Adipose tissue (tissue), 3 donors: ENCODE measurements around the gene CNTNAP2. TPM values are rescaled to one million over a fixed set of nuclear protein-coding genes. Genes with fewer than 3 reads are reported as not detected.

Experiments
- H3K27ac ChIP-seq: one replicate; pipeline ENCODE4 v1.5.1; 2013; ENCODE audit warnings: low read depth, low read length
- WGBS, 3 donors: extraction: QIAGEN DNeasy Blood & Tissue Kit; methylation state at CpG; one replicate each; pipeline ENCODE4 v1.1.7; 2013; 5-methylcytosine and 5-hydroxymethylcytosine counted together
- polyA plus RNA-seq, 3 donors: library from polyadenylated mRNA; stranded (reverse); fragments of 200-250 nt; gene quantifications; one replicate each; pipeline ENCODE4 v1.2.3, GENCODE V29; 2013
- donor health status: healthy with polysubstance abuse.
- donor health status: Bipolar disorder and iron deficiency.
- donor health status: healthy.

The CNTNAP2 gene
- polyA plus RNA-seq, 3 donors, result under 0.01 to 0.03 (median 0.01) TPM

GRCh38 chr7:147478796-147479195 is 1362.2 kb downstream of the CNTNAP2 start:
- no peak overlapping the region for H3K27ac ChIP-seq
- WGBS, 3 donors, result 46 to 70% (median 51%) methylated on average over 3 of the region's 3 CpGs

DNA sequence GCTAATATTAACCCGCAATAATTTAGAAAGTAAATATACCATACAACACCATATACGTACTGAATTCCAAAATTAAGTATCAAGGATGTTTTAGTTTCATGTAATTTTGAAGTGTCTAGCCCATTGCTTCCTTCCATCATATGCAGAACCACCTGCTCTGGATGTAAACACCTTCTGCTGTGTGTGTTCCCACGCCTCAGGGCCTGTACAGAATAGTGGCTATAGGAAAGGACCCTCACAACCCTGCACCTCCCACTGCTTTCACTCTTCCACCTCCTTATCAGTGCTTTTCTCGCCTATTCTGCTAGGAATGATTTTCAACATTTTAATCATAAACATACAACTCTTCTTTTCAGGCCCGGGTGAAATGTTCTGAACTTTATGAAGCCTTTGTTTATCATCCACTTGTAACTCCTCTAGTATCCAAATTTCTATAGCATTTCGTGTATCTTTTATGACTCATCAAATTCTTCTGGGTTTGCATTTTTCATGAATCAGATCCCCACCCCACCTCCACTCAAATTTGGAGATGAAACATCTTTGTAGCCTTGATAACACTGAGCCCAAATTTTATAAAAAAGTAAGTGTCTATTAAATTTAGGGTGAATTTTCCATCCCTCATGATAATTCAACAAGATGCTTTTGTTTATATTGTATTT is 1367.2 kb downstream of the CNTNAP2 start:
- 74 to 78% (median 76%) methylated on average over 6 of the region's 6 CpGs for WGBS, 3 donors
- no peak overlapping the region for H3K27ac ChIP-seq

DNA sequence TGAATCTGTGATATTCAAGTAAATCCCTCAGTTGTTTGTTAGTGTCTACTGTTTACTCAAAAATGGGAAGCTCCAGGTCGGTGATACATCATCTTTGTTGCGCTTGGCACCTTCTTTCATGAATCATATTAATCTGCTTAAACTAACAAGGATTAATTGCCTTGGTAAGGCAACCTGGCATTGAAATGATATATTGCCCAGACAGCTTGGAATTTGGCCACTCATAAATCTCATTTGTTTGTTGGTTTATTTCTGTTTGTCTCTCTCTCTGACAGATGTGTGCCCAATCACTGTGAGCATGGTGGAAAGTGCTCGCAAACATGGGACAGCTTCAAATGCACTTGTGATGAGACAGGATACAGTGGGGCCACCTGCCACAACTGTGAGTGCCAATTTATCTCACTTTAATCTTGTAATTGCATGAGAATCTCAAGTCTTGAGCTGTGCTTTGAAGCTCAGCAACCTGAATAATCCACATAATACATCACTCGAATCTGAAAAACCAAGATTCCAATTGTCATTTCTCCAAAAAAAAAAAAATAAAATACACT is 1369.1 kb downstream of the CNTNAP2 start:
- no peak overlapping the region for H3K27ac ChIP-seq
- WGBS, 3 donors, result 41 to 83% (median 80%) methylated on average over 4 of the region's 4 CpGs

GRCh38 chr7:147492606-147493005 is 1376.0 kb downstream of the CNTNAP2 start:
- WGBS, 3 donors, result 85 to 92% (median 89%) methylated on average over 4 of the region's 4 CpGs
- no peak overlapping the region for H3K27ac ChIP-seq

DNA sequence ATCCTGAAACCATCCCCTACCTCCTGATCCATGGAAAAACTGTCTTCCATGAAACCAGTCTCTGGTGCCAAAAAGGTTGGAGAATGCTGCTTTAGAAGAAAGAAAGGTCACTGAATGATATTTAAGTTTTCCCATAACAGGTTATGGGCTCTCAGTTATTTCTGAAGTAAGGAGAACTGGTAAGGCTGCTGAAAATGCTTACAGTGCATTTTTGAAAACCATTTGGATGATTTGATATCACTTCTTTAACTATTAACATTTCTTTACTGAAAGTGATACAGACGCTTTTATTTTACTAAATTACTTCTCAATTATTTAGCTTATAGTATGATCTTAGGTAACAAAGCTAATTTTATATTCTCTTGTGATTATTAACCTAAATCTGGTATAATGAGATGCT is 1379.6 kb downstream of the CNTNAP2 start:
- 79 to 90% (median 81%) methylated on average over 1 of the region's 1 CpG for WGBS, 3 donors
- H3K27ac ChIP-seq, result no peak overlapping the region

DNA sequence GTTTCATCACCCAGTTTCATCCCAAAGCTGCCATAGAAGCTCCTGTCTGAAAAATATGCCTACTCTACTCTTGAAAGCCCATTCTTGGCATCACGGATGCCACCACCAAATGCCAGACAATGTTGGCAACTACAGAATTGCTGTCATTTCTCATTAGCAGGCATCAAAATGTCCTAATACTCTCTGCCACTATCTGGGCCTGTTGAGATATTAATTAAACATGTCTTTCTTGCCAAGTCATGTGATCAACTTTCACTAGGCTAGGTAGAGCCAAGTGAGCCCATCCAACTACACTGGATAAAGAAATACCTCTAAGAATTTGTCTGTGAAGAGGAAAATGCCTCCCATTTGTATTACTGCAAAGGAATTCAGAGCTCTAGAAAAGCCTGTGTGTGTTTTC is 1380.6 kb downstream of the CNTNAP2 start:
- H3K27ac ChIP-seq, result no peak overlapping the region
- WGBS, 3 donors, result 28 to 53% (median 51%) methylated on average over 1 of the region's 1 CpG

- no peak overlapping the region for H3K27ac ChIP-seq
- 82 to 94% (median 88%) methylated on average over 2 of the region's 2 CpGs for WGBS, 3 donors
Measured at GRCh38 chr7:147498081-147498480, 1381.5 kb downstream of the CNTNAP2 start.

- 46 to 57% (median 56%) methylated on average over 3 of the region's 3 CpGs for WGBS, 3 donors
Measured at GRCh38 chr7:147509035-147509501, 1392.5 kb downstream of the CNTNAP2 start.

DNA sequence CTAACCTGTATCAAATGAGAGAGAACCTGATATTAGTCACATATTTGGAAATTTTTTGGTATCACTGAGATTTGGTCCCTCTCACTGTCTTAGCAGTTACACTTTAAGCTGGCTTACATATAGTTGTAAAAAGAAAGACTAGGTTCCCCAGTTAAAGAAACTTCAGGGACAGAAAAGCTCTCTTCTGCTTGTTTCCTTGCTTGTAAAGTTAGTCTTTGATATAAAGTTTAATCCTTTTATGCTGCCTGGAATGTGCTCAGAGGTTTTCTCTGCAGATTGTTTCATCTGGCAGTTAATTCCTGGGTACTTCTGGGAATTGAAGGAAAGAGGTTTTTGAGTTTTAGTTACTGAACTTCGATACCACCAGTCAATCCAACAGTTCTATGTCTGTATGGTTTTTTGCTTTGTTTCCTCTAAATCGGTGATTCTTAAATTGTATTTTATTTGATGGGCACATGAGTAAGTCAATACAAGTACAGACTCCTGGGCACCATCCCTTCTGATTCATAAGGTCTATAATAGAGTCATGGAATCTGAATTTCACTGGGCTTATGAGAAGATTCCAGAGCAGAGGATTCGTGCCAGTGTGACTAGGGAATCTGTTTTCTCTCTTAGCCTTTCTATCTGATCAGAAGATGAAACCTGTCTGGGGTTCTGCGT is 1393.1 kb downstream of the CNTNAP2 start:
- H3K27ac ChIP-seq, result no peak overlapping the region
- WGBS, 3 donors, result 76 to 82% (median 76%) methylated on average over 4 of the region's 4 CpGs

More at GRCh38 chr7:147509035-147509501, 1392.5 kb downstream of the CNTNAP2 start:
- no peak overlapping the region for H3K27ac ChIP-seq

- no peak overlapping the region for H3K27ac ChIP-seq
Measured at GRCh38 chr7:147510201-147510542, 1393.6 kb downstream of the CNTNAP2 start.

DNA sequence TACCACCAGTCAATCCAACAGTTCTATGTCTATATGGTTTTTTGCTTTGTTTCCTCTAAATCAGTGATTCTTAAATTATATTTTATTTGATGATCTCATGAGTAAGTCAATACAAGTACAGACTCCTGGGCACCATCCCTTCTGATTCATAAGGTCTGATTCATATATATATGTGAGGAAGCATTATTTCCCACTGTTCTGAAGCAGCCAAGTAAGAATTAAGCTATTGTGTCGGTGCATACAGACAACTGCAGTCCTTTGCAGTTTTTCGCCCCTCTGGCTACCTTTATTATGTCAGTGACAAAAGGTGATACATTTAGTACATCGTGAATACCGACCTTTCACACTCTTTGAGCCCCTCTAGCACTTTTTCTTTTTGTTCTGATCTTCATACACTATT is 1394.3 kb downstream of the CNTNAP2 start:
- WGBS, 3 donors, result 82 to 89% (median 87%) methylated on average over 4 of the region's 4 CpGs
- H3K27ac ChIP-seq, result no peak overlapping the region

GRCh38 chr7:147513451-147513850 is 1396.8 kb downstream of the CNTNAP2 start:
- WGBS, 3 donors, result 43 to 71% (median 67%) methylated on average over 4 of the region's 4 CpGs
- no peak overlapping the region for H3K27ac ChIP-seq

- 91 to 94% (median 91%) methylated on average over 2 of the region's 2 CpGs for WGBS, 3 donors
- no peak overlapping the region for H3K27ac ChIP-seq
Measured at GRCh38 chr7:147516391-147516790, 1399.8 kb downstream of the CNTNAP2 start.

- H3K27ac ChIP-seq, result no peak overlapping the region
- WGBS, 3 donors, result 39 to 80% (median 79%) methylated on average over 6 of the region's 6 CpGs
Measured at GRCh38 chr7:147519062-147519461, 1402.5 kb downstream of the CNTNAP2 start.

DNA sequence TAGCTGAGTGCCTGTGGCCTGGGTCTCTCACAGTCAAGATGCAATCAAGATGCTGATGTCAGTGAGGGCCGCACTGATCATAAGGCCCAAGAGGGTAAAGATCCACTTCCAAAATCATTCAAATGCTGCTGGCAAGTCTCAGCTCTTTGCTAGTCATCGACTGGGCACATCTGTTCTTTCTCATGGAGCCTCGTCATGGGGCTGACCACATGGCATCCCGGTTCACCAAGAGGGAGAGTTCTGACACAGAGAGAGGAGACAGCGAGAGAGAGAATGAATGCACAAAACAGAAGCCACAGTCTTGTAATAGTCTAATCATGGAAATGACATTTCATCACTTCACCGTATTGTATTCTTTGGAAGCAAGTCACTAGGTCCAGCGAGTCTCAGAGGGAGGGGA is 1406.5 kb downstream of the CNTNAP2 start:
- 80 to 84% (median 83%) methylated on average over 7 of the region's 7 CpGs for WGBS, 3 donors
- no peak overlapping the region for H3K27ac ChIP-seq

DNA sequence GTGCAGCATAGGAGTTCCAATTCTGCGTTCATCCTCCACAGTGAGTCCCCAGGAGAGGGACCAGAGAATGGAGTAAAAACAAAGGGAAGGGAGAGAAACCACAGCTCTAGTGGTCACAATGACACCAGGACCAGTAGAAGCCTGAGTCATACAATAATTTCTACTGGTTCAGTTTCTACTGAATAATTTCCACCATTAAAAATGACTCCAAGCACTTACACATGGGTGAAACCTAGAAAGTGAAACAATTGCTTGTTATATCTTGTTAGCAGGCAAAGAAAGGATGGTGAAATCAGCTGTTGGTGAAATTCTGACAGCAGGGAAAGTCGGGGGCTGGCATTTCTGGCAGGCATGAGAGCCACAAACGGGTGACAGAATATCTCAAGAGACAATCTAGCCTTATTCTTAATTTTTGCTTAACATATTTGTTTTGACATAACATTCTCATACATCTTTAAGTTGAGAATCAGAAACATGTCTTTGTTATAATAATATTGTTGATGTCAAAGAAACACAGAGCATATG is 1408.2 kb downstream of the CNTNAP2 start:
- WGBS, 3 donors, result 71 to 75% (median 73%) methylated on average over 3 of the region's 3 CpGs
- no peak overlapping the region for H3K27ac ChIP-seq

DNA sequence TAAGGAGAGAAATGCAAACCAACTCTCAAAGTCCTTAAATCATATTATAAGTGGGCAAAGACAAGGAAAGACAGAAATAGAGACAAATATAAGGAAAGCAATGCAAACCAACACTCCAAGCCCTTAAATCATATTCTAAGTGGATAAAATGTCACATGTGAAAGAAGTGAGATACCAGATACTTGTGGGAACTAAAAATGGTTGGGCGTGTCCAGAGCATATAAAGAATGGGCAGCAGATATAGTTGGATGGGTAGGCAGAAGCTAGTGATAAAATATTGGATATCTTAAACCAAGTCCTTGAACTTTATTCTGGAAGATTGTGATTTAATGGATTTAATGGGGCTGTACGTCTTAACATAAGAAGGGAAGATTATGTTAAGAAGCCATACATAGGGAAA is 1408.7 kb downstream of the CNTNAP2 start:
- 70 to 89% (median 84%) methylated on average over 2 of the region's 2 CpGs for WGBS, 3 donors
- H3K27ac ChIP-seq, result no peak overlapping the region

DNA sequence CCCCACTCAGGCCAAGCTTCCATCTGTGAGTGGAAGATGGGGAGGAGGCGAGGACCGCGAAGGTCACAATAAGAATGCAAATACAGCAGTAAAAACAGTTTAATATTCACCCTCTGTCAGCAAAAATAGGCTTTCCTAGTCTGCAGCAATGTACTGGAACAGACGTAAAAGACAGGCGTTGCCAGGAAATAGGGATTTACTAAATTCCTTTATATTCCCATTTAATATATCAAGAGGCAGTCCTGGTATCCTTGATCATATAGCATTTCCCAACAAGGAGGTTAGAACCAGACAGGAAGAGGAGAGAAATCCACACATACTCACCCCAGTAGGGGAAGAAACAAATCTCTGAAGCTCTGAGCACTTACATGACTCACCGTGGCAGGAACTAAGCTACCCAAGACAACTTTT is 1419.1 kb downstream of the CNTNAP2 start:
- H3K27ac ChIP-seq, result no peak overlapping the region
- WGBS, 3 donors, result 57 to 83% (median 76%) methylated on average over 6 of the region's 6 CpGs

GRCh38 chr7:147539685-147540084 is 1423.1 kb downstream of the CNTNAP2 start:
- H3K27ac ChIP-seq, result no peak overlapping the region
- WGBS, 3 donors, result 10 to 40% (median 39%) methylated on average over 2 of the region's 2 CpGs

- 82 to 88% (median 88%) methylated on average over 6 of the region's 6 CpGs for WGBS, 3 donors
- no peak overlapping the region for H3K27ac ChIP-seq
Measured at GRCh38 chr7:147540743-147541142, 1424.1 kb downstream of the CNTNAP2 start.
